ENCODE data around the gene MGAT4B.

Gene MGAT4B

DNA sequence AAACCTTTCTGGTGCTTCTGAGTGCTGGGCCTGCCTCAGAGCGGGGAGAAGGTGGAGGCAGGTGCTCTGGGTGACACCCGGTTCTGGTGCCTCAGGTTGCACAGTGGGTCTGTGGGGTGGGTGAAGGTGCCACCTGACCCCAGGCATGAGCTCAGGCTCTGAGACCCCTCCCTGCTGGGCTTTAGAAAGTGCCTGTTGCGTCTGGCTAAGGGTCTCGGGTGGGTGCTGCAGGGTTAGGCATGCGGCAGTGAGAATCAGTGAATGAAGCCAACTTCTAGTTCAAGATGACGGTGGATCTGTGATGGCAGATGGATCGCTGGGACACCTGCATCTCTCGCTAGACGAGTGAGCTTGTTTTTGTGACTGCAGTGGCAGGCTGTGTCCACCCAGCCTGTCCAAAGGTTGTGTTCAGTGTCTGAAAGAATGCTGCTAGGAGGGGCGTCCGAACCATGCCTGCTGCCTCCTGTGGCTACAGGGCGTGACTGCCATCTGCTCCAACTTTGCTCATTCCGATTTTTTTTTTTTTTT, 19.1 kb upstream of the MGAT4B start:
- no peak for DNase-seq (ENCODE audit: low spot score)

DNA sequence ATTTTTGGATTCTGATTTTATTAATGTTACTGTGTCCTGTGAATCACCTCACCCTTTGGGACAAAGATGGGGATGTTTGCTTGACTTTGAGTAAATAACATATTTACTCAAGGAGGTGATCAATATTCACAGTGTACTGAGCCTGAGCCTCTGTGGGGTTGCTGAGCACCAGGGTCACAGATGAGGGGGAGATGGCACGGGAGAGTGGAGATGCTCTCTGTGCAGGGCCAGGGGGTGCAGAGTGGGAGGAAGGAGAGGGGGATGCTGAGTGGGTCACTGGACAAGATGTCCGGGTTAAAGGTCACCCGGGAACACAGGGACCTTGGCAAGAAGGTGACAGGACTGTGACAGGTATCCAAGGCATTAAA, 18.1 kb upstream of the MGAT4B start:
- no peak for DNase-seq (ENCODE audit: low spot score)

GRCh38 chr5:179823937-179824744, 17.5 kb upstream of the MGAT4B start:
- no peak for DNase-seq (ENCODE audit: low spot score)

GRCh38 chr5:179822444-179822990, 15.9 kb upstream of the MGAT4B start:
- no peak for DNase-seq (ENCODE audit: low spot score)

- no peak for DNase-seq (ENCODE audit: low spot score)
These were observed 15.4 kb upstream of the MGAT4B start for GRCh38 chr5:179822059-179822432.

DNA sequence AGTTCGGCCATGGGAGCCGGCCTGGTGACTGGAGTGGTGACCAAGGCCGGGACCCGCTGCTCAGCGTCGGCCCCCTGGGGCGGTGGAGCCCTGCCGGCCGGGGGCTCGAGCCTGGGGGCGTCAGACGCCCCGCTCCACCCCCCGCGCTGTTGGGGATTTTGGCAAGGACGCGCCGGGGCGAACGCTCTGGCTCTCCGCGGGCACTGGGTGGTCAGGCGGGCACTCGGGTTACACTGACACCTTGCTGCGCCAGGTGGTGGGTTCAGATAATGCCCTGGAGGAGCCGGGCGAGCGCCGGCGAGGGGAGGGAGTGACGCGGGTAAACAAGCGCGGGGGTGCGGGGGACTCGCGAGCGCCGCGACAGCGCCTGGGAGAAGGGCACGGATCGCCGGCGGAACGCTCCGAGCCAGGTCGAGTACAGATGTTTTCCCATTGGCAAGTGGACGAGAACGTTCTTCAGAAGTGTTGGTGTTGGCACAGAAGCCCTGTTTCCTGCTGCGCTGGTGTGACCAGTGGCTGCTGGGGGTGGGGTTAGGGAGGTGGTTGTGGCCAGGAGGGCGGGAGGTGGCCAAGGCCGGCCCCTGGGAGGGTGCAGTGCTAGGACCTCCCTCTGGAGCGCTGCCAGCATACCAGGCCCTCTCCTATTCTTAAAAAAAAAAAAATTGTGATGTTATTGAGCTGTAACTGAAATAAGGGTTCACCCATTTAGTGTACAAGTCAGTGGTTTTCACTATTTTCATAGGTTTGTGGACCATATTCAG, 14.8 kb upstream of the MGAT4B start:
- peak; percentile 88 for DNase-seq (ENCODE audit: low spot score)

DNA sequence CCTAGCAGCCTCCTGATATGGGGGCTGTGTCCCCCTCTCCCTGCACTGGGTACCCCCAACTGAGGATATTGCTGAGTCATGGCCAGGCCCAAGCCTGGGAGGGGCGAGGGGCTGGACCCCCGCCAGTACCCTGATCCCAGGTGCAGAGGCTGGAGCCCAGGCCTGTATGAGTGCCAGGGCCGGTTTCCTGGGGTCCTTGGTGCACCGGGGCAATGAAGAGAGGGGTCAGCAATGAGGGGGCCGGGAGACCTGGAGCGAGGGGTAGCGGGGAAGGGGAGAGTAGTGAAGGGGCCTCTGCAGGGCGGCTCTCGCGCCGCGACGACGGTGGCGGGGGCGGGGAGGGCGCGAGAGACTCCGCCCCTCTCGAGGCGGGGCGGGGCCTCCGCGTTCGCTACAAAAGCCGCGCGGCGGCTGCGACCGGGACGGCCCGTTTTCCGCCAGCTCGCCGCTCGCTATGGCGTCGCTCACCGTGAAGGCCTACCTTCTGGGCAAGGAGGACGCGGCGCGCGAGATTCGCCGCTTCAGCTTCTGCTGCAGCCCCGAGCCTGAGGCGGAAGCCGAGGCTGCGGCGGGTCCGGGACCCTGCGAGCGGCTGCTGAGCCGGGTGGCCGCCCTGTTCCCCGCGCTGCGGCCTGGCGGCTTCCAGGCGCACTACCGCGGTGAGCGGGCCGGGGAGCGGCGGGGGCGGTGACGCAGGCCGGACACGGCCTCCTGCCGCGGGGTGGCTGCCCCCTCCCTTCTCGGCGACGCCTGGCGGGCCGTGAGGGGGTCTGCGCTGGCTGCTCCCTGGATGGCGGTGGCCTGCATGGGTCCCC, 14.0 kb upstream of the MGAT4B start, which contains the start of gene SQSTM1:
TSS of gene SQSTM1 (plus strand) at position 423 of the 815 bp plus-strand sequence. CDS start at position 455, 32 bp downstream.
- peak; percentile 79 for DNase-seq (ENCODE audit: low spot score)

DNA sequence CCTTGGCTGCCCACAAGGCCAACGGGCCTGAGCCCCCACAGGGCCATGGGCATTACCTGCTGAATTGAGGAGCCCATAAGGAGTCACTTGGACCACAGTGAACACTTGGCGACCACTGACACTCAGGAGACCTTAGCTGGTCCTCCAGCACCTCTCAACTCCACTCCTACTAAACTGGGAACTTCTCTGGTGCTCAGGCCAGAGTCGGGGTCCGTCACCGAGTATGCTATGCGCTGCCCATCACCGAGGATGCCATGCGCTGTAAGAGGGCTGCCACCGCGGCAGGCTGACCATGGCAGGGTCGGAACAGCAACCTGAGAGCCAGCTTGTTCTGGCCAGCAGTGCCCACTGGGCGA, 13.4 kb upstream of the MGAT4B start:
- no peak for DNase-seq (ENCODE audit: low spot score)

GRCh38 chr5:179819296-179820126, 12.8 kb upstream of the MGAT4B start:
- DNase-seq (ENCODE audit: low spot score), result peak; percentile 60

- peak; percentile 83 for DNase-seq (ENCODE audit: low spot score)
These were observed 12.2 kb upstream of the MGAT4B start for GRCh38 chr5:179818746-179819295.

DNA sequence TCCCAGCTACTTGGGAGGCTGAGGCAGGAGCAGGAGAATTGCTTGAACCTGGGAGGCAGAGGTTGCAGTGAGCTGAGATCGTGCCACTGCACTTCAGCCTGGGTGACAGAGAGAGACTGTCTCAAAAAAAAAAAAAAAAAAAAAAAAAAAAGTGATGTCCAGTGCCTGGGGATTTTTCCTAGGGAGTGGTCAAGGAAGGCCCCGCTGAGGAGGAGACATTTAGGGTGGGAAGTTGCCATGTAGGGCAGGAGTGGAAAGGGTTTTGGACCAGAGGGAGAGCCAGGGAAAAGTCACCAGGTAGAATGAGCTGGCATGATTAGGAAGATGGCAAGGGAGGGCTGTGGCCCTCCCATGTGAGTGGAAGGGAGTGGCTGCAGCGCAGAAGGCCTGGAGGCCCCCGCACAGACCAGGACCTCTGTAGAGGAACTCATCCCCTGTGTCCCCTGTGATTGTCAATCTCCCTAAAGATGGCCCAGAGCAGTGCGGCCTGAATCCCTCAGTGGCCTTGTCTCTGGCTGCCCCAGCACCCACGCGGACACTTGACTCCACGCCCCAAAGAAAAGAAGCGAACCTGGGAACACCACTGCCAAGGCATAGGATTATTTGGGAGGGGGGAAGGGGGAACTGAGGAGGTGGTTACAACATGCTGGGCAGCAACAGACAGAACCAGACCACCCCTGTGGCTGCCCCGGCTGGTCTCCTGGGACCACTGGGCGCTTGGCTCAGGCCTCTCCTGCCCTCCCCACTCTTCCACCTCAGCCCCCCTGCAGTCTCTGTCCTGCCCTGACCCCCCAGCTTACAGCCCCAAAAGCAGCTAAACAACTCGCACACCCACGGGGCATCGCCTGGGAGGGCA, 11.5 kb upstream of the MGAT4B start:
- no peak for DNase-seq (ENCODE audit: low spot score)

DNA sequence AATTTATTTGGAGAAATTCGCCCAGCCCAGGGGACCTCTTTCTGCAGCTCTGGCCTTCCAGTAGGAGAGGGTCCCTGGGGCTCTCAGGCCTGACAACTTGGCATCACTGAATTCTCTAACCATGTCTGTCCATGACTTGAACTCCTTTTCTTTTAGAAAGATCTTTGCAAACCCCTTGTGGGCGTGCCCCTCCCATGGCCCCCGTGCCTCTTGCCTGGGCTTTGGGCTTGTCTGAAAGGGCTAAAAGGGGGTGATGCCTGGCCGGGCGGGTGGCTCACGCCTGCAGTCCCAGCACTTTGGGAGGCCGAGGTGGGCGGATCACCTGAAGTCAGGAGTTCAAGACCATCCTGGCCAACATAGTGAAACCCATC, 10.8 kb upstream of the MGAT4B start:
- DNase-seq (ENCODE audit: low spot score), result no peak

GRCh38 chr5:179816796-179817469, 10.3 kb upstream of the MGAT4B start:
- DNase-seq (ENCODE audit: low spot score), result no peak

DNA sequence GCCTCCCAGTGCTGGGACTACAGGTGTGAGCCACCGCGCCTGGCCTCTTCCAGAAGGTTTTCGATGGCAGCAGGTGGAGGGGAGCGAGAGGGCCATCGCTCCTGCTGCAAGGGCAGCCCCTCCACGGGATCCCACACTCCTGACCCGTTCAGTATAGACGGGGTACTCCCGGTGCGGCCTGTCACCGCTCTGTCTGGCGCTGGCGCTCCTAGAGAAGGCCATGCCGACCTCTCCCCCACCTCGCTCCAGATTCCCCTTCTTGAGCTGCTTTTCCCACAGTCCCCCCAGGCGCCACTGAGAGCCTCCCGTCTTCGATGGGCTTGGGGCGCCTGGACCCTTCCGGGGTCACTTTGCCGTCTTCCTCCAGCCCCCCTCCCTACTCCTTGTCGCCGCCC, 9.7 kb upstream of the MGAT4B start:
- DNase-seq (ENCODE audit: low spot score), result no peak

DNA sequence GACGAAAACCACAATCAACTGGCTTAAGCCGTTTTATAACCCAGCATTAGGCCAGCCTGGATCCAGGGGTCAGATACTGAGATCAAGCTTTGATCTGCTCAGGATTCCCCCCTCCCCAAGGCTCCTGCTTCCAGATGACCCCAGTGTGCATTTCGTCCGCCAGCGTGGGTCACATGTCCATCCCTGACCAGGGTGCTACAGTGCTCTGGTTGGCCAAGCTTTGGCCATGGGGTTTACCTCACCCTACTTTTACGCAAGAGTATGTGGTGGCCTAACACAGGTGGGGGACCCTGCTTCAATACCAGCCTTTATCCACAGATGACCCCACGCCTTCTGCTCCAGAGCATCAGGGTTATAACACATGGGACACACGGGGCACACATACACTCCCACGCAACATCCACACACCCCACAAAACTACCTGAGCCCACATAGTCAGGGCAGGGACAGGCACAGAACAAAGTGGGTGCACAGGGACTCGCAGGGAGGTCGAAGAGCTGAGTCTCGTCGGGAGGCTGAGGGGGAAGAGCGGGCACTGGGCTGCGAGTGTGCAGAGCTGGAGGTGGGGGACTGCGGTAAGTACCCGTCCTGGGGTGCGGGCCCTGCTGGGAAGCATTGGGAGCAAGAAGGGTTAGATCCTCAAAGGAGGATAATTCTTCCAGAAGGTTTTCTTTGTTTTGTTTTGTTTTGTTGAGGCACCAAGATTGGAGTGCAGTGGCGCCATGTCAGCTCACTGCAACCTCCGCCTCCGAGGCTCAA, 9.0 kb upstream of the MGAT4B start:
- DNase-seq (ENCODE audit: low spot score), result no peak

DNA sequence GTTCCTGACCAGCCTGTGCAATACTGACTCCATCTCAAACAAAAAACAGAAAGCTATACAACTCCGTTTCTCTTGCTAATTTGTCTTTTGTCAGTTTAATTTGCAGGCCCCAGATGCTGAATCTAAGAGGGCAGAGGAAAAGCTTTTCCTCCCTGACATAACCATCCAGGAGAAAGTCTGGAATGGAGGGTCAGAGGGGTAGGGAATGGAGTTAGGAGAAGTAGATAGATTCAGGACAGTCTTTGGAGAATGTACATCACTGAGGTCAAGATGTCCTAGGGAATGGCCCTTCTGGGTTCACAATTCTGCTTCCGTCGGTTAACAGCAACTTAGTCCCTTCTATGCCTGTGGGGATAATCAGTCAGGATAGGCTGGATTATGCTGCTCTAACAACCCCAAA, 7.4 kb upstream of the MGAT4B start:
- DNase-seq (ENCODE audit: low spot score), result no peak

DNA sequence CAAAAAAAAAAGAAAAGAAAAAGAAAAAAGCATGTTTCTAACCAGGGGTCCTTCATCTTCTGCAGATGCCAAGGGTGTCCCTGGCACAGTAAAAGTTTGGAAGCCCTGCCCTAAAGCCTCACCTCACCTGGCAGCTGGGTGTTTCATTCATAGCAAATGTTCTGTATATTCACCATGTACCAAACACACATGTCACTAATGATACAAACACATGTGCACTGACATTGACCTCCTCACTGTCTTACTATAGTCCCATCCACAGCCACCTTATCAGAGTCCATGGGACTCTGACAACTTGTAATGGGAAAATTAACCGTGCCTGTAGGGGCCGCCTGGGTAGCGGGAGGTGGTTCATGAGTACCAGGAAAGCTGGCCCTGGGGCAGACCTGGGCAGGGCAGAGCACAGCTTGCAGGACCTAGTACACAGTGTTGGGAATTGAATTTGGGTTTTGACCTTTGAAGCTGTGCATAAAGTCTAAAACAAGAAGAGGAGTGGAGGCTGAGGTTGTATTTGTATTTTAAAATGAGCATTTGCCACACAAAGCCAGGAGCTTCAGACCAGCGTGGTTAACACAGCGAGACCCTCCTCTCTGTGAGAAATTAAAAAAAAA, 6.4 kb upstream of the MGAT4B start:
- no peak for DNase-seq (ENCODE audit: low spot score)

GRCh38 chr5:179812135-179812825, 5.6 kb upstream of the MGAT4B start:
- no peak for DNase-seq (ENCODE audit: low spot score)

Measured in kidney capillary endothelial cell (primary cell).